ENCODE data around the gene NAB2.

DNA sequence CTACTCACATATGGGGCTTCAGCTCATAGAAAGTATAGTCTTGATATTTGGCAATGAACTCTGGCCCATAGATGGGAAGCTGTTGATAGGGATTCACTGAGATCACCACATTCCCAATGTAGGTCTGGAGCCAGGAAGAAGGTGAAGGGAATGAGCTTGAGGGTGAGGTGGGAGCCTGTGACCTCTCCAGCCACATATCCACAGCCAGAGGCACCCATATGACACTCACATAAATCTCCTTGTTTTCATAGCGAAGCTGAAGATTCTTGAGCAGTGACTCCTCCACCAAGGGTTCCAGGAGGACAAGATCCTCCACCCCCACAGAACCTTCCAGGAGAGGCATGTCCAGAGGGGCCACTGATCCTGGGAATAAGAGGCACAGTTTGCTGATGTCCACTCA, 40.9 kb upstream of the NAB2 start:
- TF ChIP-seq, protein P1, sequence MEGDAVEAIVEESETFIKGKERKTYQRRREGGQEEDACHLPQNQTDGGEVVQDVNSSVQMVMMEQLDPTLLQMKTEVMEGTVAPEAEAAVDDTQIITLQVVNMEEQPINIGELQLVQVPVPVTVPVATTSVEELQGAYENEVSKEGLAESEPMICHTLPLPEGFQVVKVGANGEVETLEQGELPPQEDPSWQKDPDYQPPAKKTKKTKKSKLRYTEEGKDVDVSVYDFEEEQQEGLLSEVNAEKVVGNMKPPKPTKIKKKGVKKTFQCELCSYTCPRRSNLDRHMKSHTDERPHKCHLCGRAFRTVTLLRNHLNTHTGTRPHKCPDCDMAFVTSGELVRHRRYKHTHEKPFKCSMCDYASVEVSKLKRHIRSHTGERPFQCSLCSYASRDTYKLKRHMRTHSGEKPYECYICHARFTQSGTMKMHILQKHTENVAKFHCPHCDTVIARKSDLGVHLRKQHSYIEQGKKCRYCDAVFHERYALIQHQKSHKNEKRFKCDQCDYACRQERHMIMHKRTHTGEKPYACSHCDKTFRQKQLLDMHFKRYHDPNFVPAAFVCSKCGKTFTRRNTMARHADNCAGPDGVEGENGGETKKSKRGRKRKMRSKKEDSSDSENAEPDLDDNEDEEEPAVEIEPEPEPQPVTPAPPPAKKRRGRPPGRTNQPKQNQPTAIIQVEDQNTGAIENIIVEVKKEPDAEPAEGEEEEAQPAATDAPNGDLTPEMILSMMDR (IDR thresholded peaks at IDR 0.05; ENCODE audit: low read depth, low read length), result no peak
- TF ChIP-seq POLR2A (IDR thresholded peaks at IDR 0.05; ENCODE audit: extremely low read depth, insufficient read length) (no peak), MYC (IDR thresholded peaks at IDR 0.05; ENCODE audit: low read depth, low read length) (no peak)
- TF ChIP-seq, protein P2, sequence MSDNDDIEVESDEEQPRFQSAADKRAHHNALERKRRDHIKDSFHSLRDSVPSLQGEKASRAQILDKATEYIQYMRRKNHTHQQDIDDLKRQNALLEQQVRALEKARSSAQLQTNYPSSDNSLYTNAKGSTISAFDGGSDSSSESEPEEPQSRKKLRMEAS (IDR thresholded peaks at IDR 0.05; ENCODE audit: low read depth, low read length), result no peak
